Cardiac muscle cell (in vitro differentiated cells and primary cell): ENCODE measurements around the gene KIAA1614. TPM values are rescaled to one million over a fixed set of nuclear protein-coding genes. Genes with fewer than 3 reads are reported as not detected.

ENCODE experiments used
- DNase-seq, 2 donors: peaks; one replicate each; pipeline versions ENCODE4 v3.0.0 to v3.0.0-alpha.2; 2010 to 2017; ENCODE audit warnings: low read depth in 1 of 2, low spot score in 1 of 2
- H3K27ac ChIP-seq: fragments of 200-600 bp; sonication (generic); 2 replicates; pipeline ENCODE4 v1.5.1; 2016
- H3K27me3 ChIP-seq: fragments of 200-600 bp; sonication (generic); 2 replicates; pipeline ENCODE4 v1.6.0; 2016; ENCODE audit warnings: control low read depth
- H3K36me3 ChIP-seq: fragments of 200-600 bp; sonication (generic); 2 replicates; pipeline ENCODE4 v1.5.1; 2016; ENCODE audit warnings: control low read depth
- H3K4me1 ChIP-seq: fragments of 200-600 bp; sonication (generic); 2 replicates; pipeline ENCODE4 v1.8.1; 2017; ENCODE audit warnings: low read depth, mild to moderate bottlenecking, mixed run types
- H3K4me3 ChIP-seq: fragments of 200-600 bp; sonication (generic); 2 replicates; pipeline ENCODE4 v1.5.1; 2016; ENCODE audit warnings: mild to moderate bottlenecking
- H3K9me3 ChIP-seq: fragments of 200-600 bp; sonication (generic); 2 replicates; pipeline ENCODE4 v1.5.1; 2017; ENCODE audit warnings: low read depth, mild to moderate bottlenecking, control low read depth
- polyA plus RNA-seq: library from polyadenylated mRNA; unstranded; fragments of >200 nt; fragmentation: Nextera tagmentation; extraction: Ambion mirVana; gene quantifications from 2 replicates; pipeline ENCODE4 v1.2.1, GENCODE V29; 2016
- total RNA-seq: library from RNA; depleted of rRNA; stranded (reverse); fragments of >200 nt; gene quantifications from 2 replicates; pipeline ENCODE4 v1.2.3, GENCODE V29; 2016
- TF ChIP-seq, protein P1 (sequence below): IDR thresholded peaks from 2 replicates; pipeline ENCODE4 v1.5.1; 2012; ENCODE audit warnings: low read depth, mild to moderate bottlenecking, low read length

The KIAA1614 gene
- total and polyA plus RNA-seq, 2 experiments from 2014 or later = 1.3 to 2.2 TPM

DNA sequence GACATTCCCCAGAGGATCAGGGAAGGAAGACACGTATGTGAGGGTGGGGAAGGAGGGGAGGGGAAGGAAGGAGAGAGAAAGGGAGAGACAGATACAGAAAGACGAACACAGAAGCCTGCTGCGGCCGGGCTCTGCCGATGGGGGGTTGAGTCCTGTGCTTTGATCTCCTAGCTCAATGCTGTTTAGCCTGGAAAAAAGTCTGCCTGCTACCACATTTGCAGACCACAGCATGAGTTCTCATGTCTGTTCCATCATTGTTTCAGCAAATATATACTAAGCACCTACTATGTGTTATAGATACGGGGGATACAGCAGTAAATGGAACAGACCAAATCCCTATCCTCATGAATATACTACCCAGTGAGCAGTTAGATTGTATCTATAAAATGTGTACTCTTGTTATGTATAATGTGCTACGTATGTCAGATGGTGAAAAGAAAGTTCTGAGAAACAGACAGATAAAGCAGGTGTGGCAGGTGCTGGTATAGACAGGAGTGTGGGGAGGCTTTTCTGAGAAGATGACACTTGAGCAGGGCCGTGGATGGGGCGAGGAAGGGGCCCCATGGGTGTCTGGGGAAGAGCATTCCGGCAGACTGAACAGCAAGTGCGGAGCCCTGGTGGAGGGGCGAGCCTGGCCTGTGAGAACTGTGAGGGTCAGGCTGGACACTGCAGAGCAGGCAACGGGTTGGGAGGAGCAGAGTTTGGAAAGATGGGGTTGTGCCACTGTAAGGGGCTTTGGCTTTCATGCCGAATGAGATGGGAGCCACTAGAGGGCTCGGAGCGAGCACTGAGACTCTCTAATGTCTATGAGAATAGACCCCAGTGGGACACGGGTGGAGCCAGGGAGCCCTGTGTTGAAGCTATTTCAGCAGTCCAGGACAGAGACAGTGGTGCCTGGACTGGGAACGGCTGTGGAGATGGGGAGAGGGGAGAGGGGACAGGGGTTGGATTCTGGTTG, 34.1 kb downstream of the KIAA1614 start:
- Histone ChIP-seq H3K27me3 (no peaks in the 10 kb centered on the region), H3K27ac (no peak overlapping the region), H3K4me3 (no peak overlapping the region), H3K36me3 (no peaks in the 10 kb centered on the region), H3K4me1 (no peaks in the 10 kb centered on the region), H3K9me3 (no peaks in the 10 kb centered on the region)
- TF ChIP-seq, protein P1, sequence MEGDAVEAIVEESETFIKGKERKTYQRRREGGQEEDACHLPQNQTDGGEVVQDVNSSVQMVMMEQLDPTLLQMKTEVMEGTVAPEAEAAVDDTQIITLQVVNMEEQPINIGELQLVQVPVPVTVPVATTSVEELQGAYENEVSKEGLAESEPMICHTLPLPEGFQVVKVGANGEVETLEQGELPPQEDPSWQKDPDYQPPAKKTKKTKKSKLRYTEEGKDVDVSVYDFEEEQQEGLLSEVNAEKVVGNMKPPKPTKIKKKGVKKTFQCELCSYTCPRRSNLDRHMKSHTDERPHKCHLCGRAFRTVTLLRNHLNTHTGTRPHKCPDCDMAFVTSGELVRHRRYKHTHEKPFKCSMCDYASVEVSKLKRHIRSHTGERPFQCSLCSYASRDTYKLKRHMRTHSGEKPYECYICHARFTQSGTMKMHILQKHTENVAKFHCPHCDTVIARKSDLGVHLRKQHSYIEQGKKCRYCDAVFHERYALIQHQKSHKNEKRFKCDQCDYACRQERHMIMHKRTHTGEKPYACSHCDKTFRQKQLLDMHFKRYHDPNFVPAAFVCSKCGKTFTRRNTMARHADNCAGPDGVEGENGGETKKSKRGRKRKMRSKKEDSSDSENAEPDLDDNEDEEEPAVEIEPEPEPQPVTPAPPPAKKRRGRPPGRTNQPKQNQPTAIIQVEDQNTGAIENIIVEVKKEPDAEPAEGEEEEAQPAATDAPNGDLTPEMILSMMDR = no peak
- DNase-seq = no peak

DNA sequence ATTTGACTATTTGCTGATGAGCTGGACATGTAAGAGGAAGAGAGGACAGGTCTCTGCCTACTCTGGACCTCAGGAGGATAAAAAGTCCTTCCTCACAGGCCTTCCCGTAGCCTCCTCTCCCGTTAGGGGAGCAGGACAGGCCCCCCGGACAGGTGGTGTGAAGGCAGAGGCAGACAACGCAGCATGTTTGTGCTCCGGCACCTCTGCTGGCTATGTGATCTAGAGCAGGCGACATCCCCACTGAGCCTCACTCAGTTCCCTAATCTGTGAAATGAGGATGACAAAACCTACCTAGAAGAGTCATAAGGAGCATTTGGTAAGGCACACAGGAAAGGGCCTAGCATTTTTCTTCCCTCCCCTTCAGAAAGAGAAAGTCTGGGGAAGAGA, 34.8 kb downstream of the KIAA1614 start:
- H3K27ac ChIP-seq = no peak overlapping the region
- H3K4me1 ChIP-seq = no peaks in the 10 kb centered on the region
- TF ChIP-seq, protein P1 = no peak
- DNase-seq = no peak
- H3K36me3 ChIP-seq = no peaks in the 10 kb centered on the region
- no peak overlapping the region for H3K4me3 ChIP-seq
- H3K27me3 ChIP-seq = no peaks in the 10 kb centered on the region
- no peaks in the 10 kb centered on the region for H3K9me3 ChIP-seq

DNA sequence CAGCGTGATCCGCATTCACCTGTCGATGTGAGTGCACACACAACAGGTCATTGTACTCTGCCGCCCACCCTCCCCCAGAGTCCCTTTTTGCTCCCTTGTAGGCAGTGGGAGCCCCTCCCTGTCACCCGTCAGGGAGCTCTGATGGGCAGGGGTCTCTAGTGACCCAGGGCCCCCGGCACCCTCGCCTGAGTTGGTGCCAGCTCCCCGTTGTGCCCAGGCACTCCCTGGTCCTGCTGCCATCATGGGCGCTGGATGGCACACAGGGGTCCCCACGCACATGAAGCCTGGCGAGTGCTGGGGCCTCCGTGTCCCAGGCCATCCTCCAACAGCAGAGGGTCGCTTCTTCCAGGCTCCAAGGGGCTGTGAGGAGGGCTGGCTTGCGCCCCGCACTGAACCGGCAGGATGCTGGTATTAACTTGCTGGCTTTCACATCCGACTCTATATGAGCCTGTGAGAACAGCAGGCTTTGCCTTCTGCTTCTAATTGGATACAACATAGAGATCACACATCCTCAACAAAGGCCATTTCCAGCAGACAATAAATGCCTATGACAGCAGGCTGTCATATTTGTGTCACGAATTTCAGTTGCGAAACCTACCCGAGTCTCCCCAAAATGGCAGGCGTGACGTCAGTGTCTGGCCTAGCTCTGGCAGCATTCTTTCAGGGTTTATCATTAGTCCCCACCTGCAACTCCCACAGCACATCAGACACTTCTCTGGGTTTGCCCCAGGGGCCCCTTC, 35.4 kb downstream of the KIAA1614 start:
- Histone ChIP-seq H3K4me1 (no peaks in the 10 kb centered on the region), H3K27ac (no peak overlapping the region), H3K36me3 (no peaks in the 10 kb centered on the region), H3K4me3 (no peak overlapping the region), H3K9me3 (no peaks in the 10 kb centered on the region), H3K27me3 (no peaks in the 10 kb centered on the region)
- DNase-seq = peak in 1 of 2 donors; percentile 44
- TF ChIP-seq, protein P1 = no peak

DNA sequence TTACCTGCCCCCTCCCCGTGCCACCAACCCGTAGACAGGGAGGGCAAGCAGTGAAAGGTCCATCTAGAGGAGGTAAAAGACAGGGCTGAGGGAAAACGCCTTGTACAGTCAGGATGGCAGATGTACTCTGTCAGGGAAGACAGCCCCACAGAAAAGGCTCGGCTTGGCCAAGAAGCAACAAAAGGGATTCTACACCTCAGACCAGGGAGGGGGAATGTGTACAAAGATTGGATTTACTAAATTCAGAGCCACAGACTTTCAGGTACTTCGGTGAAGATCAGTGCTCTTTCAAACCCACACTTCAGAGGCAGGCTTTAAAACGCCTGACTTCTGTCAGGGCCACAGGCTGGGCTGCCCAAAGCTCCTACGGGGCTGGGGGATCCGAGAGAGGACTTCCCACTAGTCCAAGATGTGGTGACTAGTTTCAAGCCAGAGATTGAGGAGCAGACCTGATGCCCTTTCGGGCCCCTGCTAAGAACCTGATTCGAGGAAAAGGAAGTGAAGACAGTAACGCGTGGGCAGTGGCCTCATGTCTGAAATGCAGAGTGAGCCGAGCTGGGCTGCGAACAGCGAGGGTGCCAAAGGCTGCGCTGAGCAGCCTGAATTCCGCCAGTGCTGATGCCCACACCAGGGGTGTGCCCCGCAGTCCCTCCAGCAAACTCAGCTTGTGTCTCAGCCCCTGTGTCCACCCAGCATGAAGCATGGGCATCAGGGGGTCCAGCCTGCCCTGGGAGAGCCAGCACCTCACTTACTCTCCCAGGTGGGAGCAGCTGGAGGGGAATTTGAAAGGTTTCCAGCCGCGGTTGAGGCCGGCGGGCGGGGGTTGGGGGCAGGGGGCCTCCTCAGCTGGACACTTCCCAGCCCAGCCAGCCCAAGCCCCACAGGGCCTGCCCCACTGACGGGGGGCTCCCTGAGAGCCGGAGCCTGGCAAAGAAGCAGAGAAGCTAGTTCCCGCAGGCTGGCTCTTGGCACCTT, 36.2 kb downstream of the KIAA1614 start:
- peak in 1 of 2 donors; percentile 24 for DNase-seq
- no peaks in the 10 kb centered on the region for H3K36me3 ChIP-seq
- no peak overlapping the region for H3K4me3 ChIP-seq
- H3K27me3 ChIP-seq = no peaks in the 10 kb centered on the region
- no peaks in the 10 kb centered on the region for H3K9me3 ChIP-seq
- no peaks in the 10 kb centered on the region for H3K4me1 ChIP-seq
- TF ChIP-seq, protein P1 = no peak
- no peak overlapping the region for H3K27ac ChIP-seq

DNA sequence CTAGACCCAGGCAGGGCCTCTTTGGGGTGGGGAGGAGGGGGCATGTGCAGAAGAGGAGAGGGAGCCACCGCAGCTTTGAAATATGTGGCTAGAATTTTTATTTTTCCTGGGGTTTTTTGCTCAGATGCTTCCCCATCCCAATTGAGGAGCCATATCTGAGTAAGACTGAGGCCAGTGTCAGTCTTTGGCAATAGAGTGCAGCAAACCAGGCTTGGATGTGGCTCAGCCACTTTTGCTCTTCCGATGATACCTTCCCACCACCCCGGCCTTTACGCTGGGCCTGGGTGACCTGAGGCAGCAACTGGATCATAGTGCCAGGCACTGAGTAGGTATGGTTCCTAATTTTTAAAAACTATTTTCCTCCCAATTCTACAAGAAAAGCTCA, 36.9 kb downstream of the KIAA1614 start:
- TF ChIP-seq, protein P1 = no peak
- no peaks in the 10 kb centered on the region for H3K4me1 ChIP-seq
- no peaks in the 10 kb centered on the region for H3K36me3 ChIP-seq
- no peak overlapping the region for H3K4me3 ChIP-seq
- no peaks in the 10 kb centered on the region for H3K27me3 ChIP-seq
- H3K9me3 ChIP-seq = no peaks in the 10 kb centered on the region
- no peak overlapping the region for H3K27ac ChIP-seq
- DNase-seq = no peak
